Activated CD8-positive, alpha-beta memory T cell treated with anti-CD3 and anti-CD28 coated beads for 36 hours (primary cell): ENCODE results near the gene DNHD1. TPM values are rescaled to one million over a fixed set of nuclear protein-coding genes. Genes with fewer than 3 reads are reported as not detected.

Experiments used
- CTCF ChIA-PET: fragments of 350-600 bp; sonication (Branson Sonifier 250); formaldehyde crosslinking; loops from one replicate; lab custom pipeline; 2021; ENCODE audit warnings: antibody characterized with exemption; lab: Charles Lee
- POLR2A ChIA-PET: fragments of 350-600 bp; sonication (Branson Sonifier 250); formaldehyde crosslinking; loops from one replicate; lab custom pipeline; 2021; ENCODE audit warnings: antibody characterized with exemption; lab: Charles Lee
- total RNA-seq, 2 experiments: library from RNA; stranded (reverse); gene quantifications; one replicate each; pipeline ENCODE4 v1.2.3, GENCODE V29; 2021

Gene DNHD1
- total RNA-seq, 2 experiments from 2014 or later = 11.3 to 12.2 TPM

- POLR2A ChIA-PET = interaction anchor here (1.8 kb wide), 1 partner anchor 10 kb away, joined by 5 read pairs; the partner anchor contains the start of gene TAF10
- CTCF ChIA-PET = no interaction called here
Measured at GRCh38 chr11:6602096-6602940, 105.2 kb downstream of the DNHD1 start.

GRCh38 chr11:6603287-6604080, 106.4 kb downstream of the DNHD1 start, which contains the start of the genes ILK and RRP8:
Gene ILK, plus strand, starts transcription at chr11:6603774. Its CDS starts 498 bp downstream, at chr11:6604272.
Gene RRP8, minus strand, starts transcription at chr11:6603616. Its CDS starts 114 bp downstream, at chr11:6603502.
- ChIA-PET POLR2A (interaction anchor here (0.7 to 1.8 kb wide), 5 partner anchors 8 to 122 kb away, joined by 3 to 8 read pairs (median 5); partner anchors contain the start of genes ARFIP2, MRPL17, TAF10 and TIMM10B), CTCF (interaction anchor here (0.9 to 2.0 kb wide), 7 partner anchors 9 to 90 kb away, joined by 3 to 10 read pairs (median 4); partner anchors contain the start of genes MRPL17 and TAF10)

GRCh38 chr11:6604081-6604626, 107.1 kb downstream of the DNHD1 start:
- CTCF ChIA-PET = interaction anchor here (0.8 to 2.0 kb wide), 10 partner anchors 8 to 151 kb away, joined by 3 to 11 read pairs (median 4); partner anchors contain the start of genes MRPL17, TAF10 and TPP1
- POLR2A ChIA-PET = interaction anchor here (0.7 to 1.7 kb wide), 5 partner anchors 14 to 123 kb away, joined by 3 to 8 read pairs (median 6); partner anchors contain the start of genes ARFIP2, MRPL17, TIMM10B and TPP1

- ChIA-PET CTCF (interaction anchor here (0.8 to 2.0 kb wide), 10 partner anchors 8 to 150 kb away, joined by 3 to 11 read pairs (median 4); partner anchors contain the start of genes MRPL17, TAF10 and TPP1), POLR2A (interaction anchor here (0.9 to 1.7 kb wide), 4 partner anchors 13 to 124 kb away, joined by 3 to 8 read pairs (median 6); partner anchors contain the start of genes ARFIP2, MRPL17, TIMM10B and TPP1)
Measured at GRCh38 chr11:6604790-6605189, 107.7 kb downstream of the DNHD1 start.

GRCh38 chr11:6606471-6607189, 109.5 kb downstream of the DNHD1 start:
- ChIA-PET POLR2A (interaction anchor here (3.0 kb wide), 1 partner anchor 12 kb away, joined by 16 read pairs; the partner anchor contains the start of gene TPP1), CTCF (interaction anchor here (0.9 to 1.5 kb wide), 3 partner anchors 11 to 41 kb away, joined by 3 to 4 read pairs (median 3); partner anchors contain the start of gene TPP1)

- POLR2A ChIA-PET = interaction anchor here (3.0 kb wide), 1 partner anchor 12 kb away, joined by 16 read pairs; the partner anchor contains the start of gene TPP1
Measured at GRCh38 chr11:6607190-6607795, 110.2 kb downstream of the DNHD1 start.

GRCh38 chr11:6608011-6608410, 110.9 kb downstream of the DNHD1 start:
- ChIA-PET POLR2A (interaction anchor here (3.0 kb wide), 1 partner anchor 11 kb away, joined by 16 read pairs; the partner anchor contains the start of gene TPP1), CTCF (interaction anchor here (0.6 to 1.5 kb wide), 3 partner anchors 11 to 130 kb away, joined by 3 to 4 read pairs (median 4); partner anchors contain the start of gene TPP1)

More at GRCh38 chr11:6607190-6607795, 110.2 kb downstream of the DNHD1 start:
- CTCF ChIA-PET = interaction anchor here (0.6 to 1.5 kb wide), 5 partner anchors 11 to 130 kb away, joined by 3 to 4 read pairs (median 3); partner anchors contain the start of gene TPP1

- CTCF ChIA-PET = no interaction called here
- POLR2A ChIA-PET = interaction anchor here (3.0 kb wide), 1 partner anchor 10 kb away, joined by 16 read pairs; the partner anchor contains the start of gene TPP1
Measured at GRCh38 chr11:6608726-6609501, 111.8 kb downstream of the DNHD1 start.

- CTCF ChIA-PET = no interaction called here
- POLR2A ChIA-PET = interaction anchor here (3.0 kb wide), 1 partner anchor 9 kb away, joined by 16 read pairs; the partner anchor contains the start of gene TPP1
Measured at GRCh38 chr11:6609502-6610015, 112.5 kb downstream of the DNHD1 start.

- POLR2A ChIA-PET = no interaction called here
- CTCF ChIA-PET = interaction anchor here (1.4 to 2.4 kb wide), 2 partner anchors 8 to 73 kb away, joined by 5 to 6 read pairs; partner anchors contain the start of genes MRPL17 and TPP1
Measured at GRCh38 chr11:6610591-6610990, 113.5 kb downstream of the DNHD1 start.

- ChIA-PET CTCF (interaction anchor here (0.5 to 2.4 kb wide), 7 partner anchors 8 to 83 kb away, joined by 3 to 6 read pairs (median 5); partner anchors contain the start of genes MRPL17 and TPP1), POLR2A (interaction anchor here (0.6 to 2.6 kb wide), 7 partner anchors 9 to 289 kb away, joined by 3 to 11 read pairs (median 5); partner anchors contain the start of genes ILK, MRPL17 and RRP8)
Measured at GRCh38 chr11:6611092-6611962, 114.2 kb downstream of the DNHD1 start.

- CTCF ChIA-PET = interaction anchor here (0.5 to 2.4 kb wide), 8 partner anchors 7 to 83 kb away, joined by 3 to 8 read pairs (median 4); partner anchors contain the start of gene MRPL17
- POLR2A ChIA-PET = interaction anchor here (0.6 to 2.6 kb wide), 7 partner anchors 9 to 290 kb away, joined by 3 to 11 read pairs (median 5); partner anchors contain the start of genes ILK, MRPL17 and RRP8
Measured at GRCh38 chr11:6611963-6612212, 114.8 kb downstream of the DNHD1 start.

GRCh38 chr11:6612213-6613041, 115.3 kb downstream of the DNHD1 start, which contains the start of gene TAF10:
Gene TAF10, minus strand, starts transcription at chr11:6612216. Its CDS starts 27 bp downstream, at chr11:6612189.
- ChIA-PET CTCF (interaction anchor here (0.5 to 2.4 kb wide), 12 partner anchors 8 to 88 kb away, joined by 3 to 8 read pairs (median 3); partner anchors contain the start of gene MRPL17), POLR2A (interaction anchor here (0.6 to 2.6 kb wide), 7 partner anchors 10 to 290 kb away, joined by 3 to 11 read pairs (median 5); partner anchors contain the start of genes ILK, MRPL17 and RRP8)
